K562 (cell line): ENCODE measurements around the gene CRYBG1. TPM values are rescaled to one million over a fixed set of nuclear protein-coding genes. Genes with fewer than 3 reads are reported as not detected.

ENCODE experiments used
- CEBPB ChIP-seq: fragments of 450-650 bp; IDR thresholded peaks from 2 replicates; pipeline ENCODE4 v1.6.1; 2016; ENCODE audit warnings: missing genetic modification characterization, missing compliant biosample characterization
- FOSL1 ChIP-seq: fragments of 200-800 bp; sonication (Bioruptor generic); conservative IDR thresholded peaks from 2 replicates; pipeline ENCODE4 v1.6.1; 2016; ENCODE audit warnings: missing genetic modification characterization, missing compliant biosample characterization
- FOXA1 ChIP-seq: fragments of 450-650 bp; IDR thresholded peaks from 2 replicates; pipeline ENCODE4 v1.6.1; 2016; ENCODE audit warnings: mild to moderate bottlenecking, borderline replicate concordance
- FOXM1 ChIP-seq, 2 experiments: fragments of 450-650 bp in 1 of 2; sonication (generic) in 1 of 2; formaldehyde crosslinking in 1 of 2; IDR thresholded peaks; 2 replicates each; pipeline versions ENCODE4 v1.6.1 to v1.9.0; 2017 to 2022; ENCODE audit warnings: low read depth in 2 of 2, mild to moderate bottlenecking in 2 of 2, missing genetic modification reagents in 1 of 2, moderate library complexity in 1 of 2
- IRF2 ChIP-seq: sonication (generic); formaldehyde crosslinking; IDR thresholded peaks from 2 replicates; pipeline ENCODE4 v1.8.1; 2022; ENCODE audit warnings: mild to moderate bottlenecking, missing genetic modification reagents
- MAFK ChIP-seq: IDR thresholded peaks from 2 replicates; pipeline ENCODE4 v1.6.1; 2011; ENCODE audit warnings: low read length, improper control_type of control experiment
- NR2C1 ChIP-seq, 2 experiments: fragments of 450-650 bp; IDR thresholded peaks; 2 replicates each; pipeline ENCODE4 v1.6.1; 2017; ENCODE audit warnings: mild to moderate bottlenecking in 2 of 2, antibody characterized with exemption in 1 of 2, inconsistent platforms in 1 of 2, missing compliant biosample characterization in 1 of 2, missing genetic modification characterization in 1 of 2
- PCBP1 ChIP-seq: fragments of 200-400 bp; formaldehyde crosslinking; IDR thresholded peaks from 2 replicates; pipeline ENCODE4 v1.6.1; 2018; ENCODE audit warnings: mild to moderate bottlenecking, low read depth, low read length; ENCODE audit not compliant: poor library complexity, severe bottlenecking
- PTRF ChIP-seq: fragments of 450-650 bp; IDR thresholded peaks from 2 replicates; pipeline ENCODE4 v1.6.1; 2016; ENCODE audit warnings: mild to moderate bottlenecking, missing genetic modification characterization, missing compliant biosample characterization
- RBFOX2 ChIP-seq: fragments of 200-400 bp; formaldehyde crosslinking; IDR thresholded peaks from 2 replicates; pipeline ENCODE4 v1.6.1; 2017; ENCODE audit warnings: low read depth, mild to moderate bottlenecking, low read length, moderate library complexity
- RBM22 ChIP-seq: fragments of 200-400 bp; formaldehyde crosslinking; IDR thresholded peaks from 2 replicates; pipeline ENCODE4 v1.6.1; 2018; ENCODE audit warnings: low read length, low read depth; ENCODE audit not compliant: poor library complexity, severe bottlenecking
- TCF3 ChIP-seq: sonication (generic); formaldehyde crosslinking; IDR thresholded peaks from 2 replicates; pipeline ENCODE4 v1.4.0; 2020; ENCODE audit warnings: mild to moderate bottlenecking, missing genetic modification reagents
- TGIF2 ChIP-seq: sonication (generic); formaldehyde crosslinking; IDR thresholded peaks from 2 replicates; pipeline ENCODE4 v1.8.1; 2022; ENCODE audit warnings: mild to moderate bottlenecking, missing genetic modification reagents, moderate library complexity
- ZNF347 ChIP-seq: fragments of 450-650 bp; formaldehyde crosslinking; IDR thresholded peaks from 2 replicates; pipeline ENCODE4 v1.4.0; 2020; ENCODE audit warnings: low read depth, mild to moderate bottlenecking, moderate library complexity
- polyA plus RNA-seq, 8 experiments: library from polyadenylated mRNA; depleted of rRNA in 4 of 8; stranded (reverse) in 5 of 8; unstranded in 3 of 8; fragments of >200 nt; fragmentation: Nextera tagmentation in 2 of 8; fragmentation: Illumina TruSeq in 1 of 8; extraction: Ambion mirVana in 2 of 8; extraction: Trizol in 1 of 8; gene quantifications; 2 replicates each; pipeline versions ENCODE4 v1.2.1 to v1.2.3, GENCODE V29; 2011 to 2014; ENCODE audit warnings: inconsistent platforms in 1 of 8, missing spikeins in 1 of 8
- total RNA-seq, 7 experiments: library from RNA; depleted of rRNA in 6 of 7; stranded (reverse); fragments of >200 nt in 6 of 7; fragmentation: Illumina TruSeq in 2 of 7; extraction: Trizol in 2 of 7; gene quantifications; 2 replicates each; pipeline versions ENCODE4 v1.2.1 to v1.2.3, GENCODE V29; 2011 to 2021; ENCODE audit warnings: low replicate concordance in 1 of 7
- TF ChIP-seq, protein P1 (sequence below): fragments of 150-350 bp; conservative IDR thresholded peaks from 2 replicates; pipeline ENCODE4 v1.6.1; 2014; ENCODE audit warnings: low read length
- TF ChIP-seq, protein P2 (sequence below): fragments of 450-650 bp; formaldehyde crosslinking; IDR thresholded peaks from 2 replicates; pipeline ENCODE4 v1.4.0; 2022; ENCODE audit warnings: mild to moderate bottlenecking, moderate library complexity
- TF ChIP-seq, protein P3 (sequence below): fragments of 250-450 bp; sonication (Bioruptor Pico); IDR thresholded peaks from 2 replicates; pipeline ENCODE4 v1.6.1; 2021; ENCODE audit warnings: mild to moderate bottlenecking
- TF ChIP-seq, protein P4 (sequence below): fragments of 250-450 bp; sonication (Bioruptor Pico); IDR thresholded peaks from 2 replicates; pipeline ENCODE4 v1.8.0; 2021; ENCODE audit warnings: mild to moderate bottlenecking, moderate library complexity
- TF ChIP-seq, protein P5 (sequence below): IDR thresholded peaks from 2 replicates; pipeline ENCODE4 v1.6.1; 2011; ENCODE audit warnings: borderline replicate concordance, low read depth, mild to moderate bottlenecking, moderate library complexity, low read length; ENCODE audit not compliant: insufficient read depth, poor library complexity, severe bottlenecking

Gene CRYBG1
- total and polyA plus RNA-seq, 9 of the 15 experiments (the other 6 are each of a cell fraction or from before 2014, with no cell fraction given), result 0.07 to 0.47 (median 0.11) TPM

DNA sequence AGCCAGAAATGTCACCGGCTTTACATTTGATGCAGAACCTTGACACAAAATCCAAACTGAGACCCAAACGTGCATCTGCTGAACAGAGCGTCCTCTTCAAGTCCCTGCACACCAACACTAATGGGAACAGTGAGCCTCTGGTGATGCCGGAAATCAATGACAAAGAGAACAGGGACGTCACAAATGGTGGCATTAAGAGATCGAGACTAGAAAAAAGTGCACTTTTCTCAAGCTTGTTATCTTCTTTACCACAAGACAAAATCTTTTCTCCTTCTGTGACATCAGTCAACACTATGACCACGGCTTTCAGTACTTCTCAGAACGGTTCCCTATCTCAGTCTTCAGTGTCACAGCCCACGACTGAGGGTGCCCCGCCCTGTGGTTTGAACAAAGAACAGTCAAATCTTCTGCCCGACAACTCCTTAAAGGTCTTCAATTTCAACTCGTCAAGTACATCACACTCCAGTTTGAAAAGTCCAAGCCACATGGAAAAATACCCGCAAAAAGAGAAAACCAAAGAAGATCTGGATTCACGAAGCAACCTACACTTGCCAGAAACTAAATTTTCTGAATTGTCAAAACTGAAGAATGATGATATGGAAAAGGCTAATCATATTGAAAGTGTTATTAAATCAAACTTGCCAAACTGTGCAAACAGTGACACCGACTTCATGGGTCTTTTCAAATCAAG, 160.3 kb downstream of the CRYBG1 start (continued):
- TF ChIP-seq, protein P1, sequence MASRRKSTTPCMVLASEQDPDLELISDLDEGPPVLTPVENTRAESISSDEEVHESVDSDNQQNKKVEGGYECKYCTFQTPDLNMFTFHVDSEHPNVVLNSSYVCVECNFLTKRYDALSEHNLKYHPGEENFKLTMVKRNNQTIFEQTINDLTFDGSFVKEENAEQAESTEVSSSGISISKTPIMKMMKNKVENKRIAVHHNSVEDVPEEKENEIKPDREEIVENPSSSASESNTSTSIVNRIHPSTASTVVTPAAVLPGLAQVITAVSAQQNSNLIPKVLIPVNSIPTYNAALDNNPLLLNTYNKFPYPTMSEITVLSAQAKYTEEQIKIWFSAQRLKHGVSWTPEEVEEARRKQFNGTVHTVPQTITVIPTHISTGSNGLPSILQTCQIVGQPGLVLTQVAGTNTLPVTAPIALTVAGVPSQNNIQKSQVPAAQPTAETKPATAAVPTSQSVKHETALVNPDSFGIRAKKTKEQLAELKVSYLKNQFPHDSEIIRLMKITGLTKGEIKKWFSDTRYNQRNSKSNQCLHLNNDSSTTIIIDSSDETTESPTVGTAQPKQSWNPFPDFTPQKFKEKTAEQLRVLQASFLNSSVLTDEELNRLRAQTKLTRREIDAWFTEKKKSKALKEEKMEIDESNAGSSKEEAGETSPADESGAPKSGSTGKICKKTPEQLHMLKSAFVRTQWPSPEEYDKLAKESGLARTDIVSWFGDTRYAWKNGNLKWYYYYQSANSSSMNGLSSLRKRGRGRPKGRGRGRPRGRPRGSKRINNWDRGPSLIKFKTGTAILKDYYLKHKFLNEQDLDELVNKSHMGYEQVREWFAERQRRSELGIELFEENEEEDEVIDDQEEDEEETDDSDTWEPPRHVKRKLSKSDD, result no peak
- TF ChIP-seq IRF2 (CRISPR knock-in tag), result no peak
- TF ChIP-seq, protein P2, sequence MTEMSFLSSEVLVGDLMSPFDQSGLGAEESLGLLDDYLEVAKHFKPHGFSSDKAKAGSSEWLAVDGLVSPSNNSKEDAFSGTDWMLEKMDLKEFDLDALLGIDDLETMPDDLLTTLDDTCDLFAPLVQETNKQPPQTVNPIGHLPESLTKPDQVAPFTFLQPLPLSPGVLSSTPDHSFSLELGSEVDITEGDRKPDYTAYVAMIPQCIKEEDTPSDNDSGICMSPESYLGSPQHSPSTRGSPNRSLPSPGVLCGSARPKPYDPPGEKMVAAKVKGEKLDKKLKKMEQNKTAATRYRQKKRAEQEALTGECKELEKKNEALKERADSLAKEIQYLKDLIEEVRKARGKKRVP (CRISPR knock-in tag), result no peak
- TF ChIP-seq RBFOX2, result no peak
- TF ChIP-seq FOXA1, result no peak
- no peak for TF ChIP-seq TGIF2 (CRISPR knock-in tag)
- no peak for TF ChIP-seq NR2C1 (IDR thresholded peaks at IDR 0.05)
- no peak for TF ChIP-seq NR2C1 (tag; IDR thresholded peaks at IDR 0.05)
- TF ChIP-seq CEBPB (tag), result no peak
- TF ChIP-seq TCF3 (CRISPR knock-in tag), result peak; percentile 98
- TF ChIP-seq PCBP1, result no peak
- peak; percentile 89 for TF ChIP-seq FOXM1 (IDR thresholded peaks at IDR 0.05; ENCODE audit: low read depth)
- no peak for TF ChIP-seq FOXM1 (CRISPR knock-in tag; IDR thresholded peaks at IDR 0.05; ENCODE audit: low read depth)
- TF ChIP-seq ZNF347 (CRISPR knock-in tag), result no peak
- TF ChIP-seq, protein P3, sequence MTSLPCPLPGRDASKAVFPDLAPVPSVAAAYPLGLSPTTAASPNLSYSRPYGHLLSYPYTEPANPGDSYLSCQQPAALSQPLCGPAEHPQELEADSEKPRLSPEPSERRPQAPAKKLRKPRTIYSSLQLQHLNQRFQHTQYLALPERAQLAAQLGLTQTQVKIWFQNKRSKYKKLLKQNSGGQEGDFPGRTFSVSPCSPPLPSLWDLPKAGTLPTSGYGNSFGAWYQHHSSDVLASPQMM (CRISPR knock-in tag), result no peak
- TF ChIP-seq, protein P4, sequence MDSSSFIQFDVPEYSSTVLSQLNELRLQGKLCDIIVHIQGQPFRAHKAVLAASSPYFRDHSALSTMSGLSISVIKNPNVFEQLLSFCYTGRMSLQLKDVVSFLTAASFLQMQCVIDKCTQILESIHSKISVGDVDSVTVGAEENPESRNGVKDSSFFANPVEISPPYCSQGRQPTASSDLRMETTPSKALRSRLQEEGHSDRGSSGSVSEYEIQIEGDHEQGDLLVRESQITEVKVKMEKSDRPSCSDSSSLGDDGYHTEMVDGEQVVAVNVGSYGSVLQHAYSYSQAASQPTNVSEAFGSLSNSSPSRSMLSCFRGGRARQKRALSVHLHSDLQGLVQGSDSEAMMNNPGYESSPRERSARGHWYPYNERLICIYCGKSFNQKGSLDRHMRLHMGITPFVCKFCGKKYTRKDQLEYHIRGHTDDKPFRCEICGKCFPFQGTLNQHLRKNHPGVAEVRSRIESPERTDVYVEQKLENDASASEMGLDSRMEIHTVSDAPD (CRISPR knock-in tag), result no peak
- TF ChIP-seq PTRF (tag), result no peak
- peak; percentile 72 for TF ChIP-seq FOSL1 (tag)
- TF ChIP-seq, protein P5, sequence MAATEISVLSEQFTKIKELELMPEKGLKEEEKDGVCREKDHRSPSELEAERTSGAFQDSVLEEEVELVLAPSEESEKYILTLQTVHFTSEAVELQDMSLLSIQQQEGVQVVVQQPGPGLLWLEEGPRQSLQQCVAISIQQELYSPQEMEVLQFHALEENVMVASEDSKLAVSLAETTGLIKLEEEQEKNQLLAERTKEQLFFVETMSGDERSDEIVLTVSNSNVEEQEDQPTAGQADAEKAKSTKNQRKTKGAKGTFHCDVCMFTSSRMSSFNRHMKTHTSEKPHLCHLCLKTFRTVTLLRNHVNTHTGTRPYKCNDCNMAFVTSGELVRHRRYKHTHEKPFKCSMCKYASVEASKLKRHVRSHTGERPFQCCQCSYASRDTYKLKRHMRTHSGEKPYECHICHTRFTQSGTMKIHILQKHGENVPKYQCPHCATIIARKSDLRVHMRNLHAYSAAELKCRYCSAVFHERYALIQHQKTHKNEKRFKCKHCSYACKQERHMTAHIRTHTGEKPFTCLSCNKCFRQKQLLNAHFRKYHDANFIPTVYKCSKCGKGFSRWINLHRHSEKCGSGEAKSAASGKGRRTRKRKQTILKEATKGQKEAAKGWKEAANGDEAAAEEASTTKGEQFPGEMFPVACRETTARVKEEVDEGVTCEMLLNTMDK, result no peak
- TF ChIP-seq RBM22, result no peak
- peak; percentile 46; the same call in 1 of the 2 replicates for TF ChIP-seq MAFK
